Endothelial cell (in vitro differentiated cells): ENCODE measurements around the gene CHST1. TPM values are rescaled to one million over a fixed set of nuclear protein-coding genes. Genes with fewer than 3 reads are reported as not detected.

Experiments used
- DNase-seq: peaks from one replicate; pipeline ENCODE4 v3.0.0; 2021; ENCODE audit warnings: low spot score
- H3K27ac Mint-ChIP-seq: one replicate; pipeline ENCODE4 v1.8.0; 2021; ENCODE audit warnings: mixed read lengths, inconsistent platforms; ENCODE audit not compliant: unreplicated experiment
- H3K27me3 Mint-ChIP-seq: one replicate; pipeline ENCODE4 v1.8.0; 2021; ENCODE audit warnings: mild to moderate bottlenecking, moderate library complexity, mixed read lengths, inconsistent platforms; ENCODE audit not compliant: unreplicated experiment
- H3K36me3 Mint-ChIP-seq: one replicate; pipeline ENCODE4 v1.8.0; 2021; ENCODE audit warnings: mild to moderate bottlenecking, low read depth, mixed read lengths, inconsistent platforms; ENCODE audit not compliant: unreplicated experiment
- H3K4me1 Mint-ChIP-seq: one replicate; pipeline ENCODE4 v1.8.0; 2021; ENCODE audit warnings: mild to moderate bottlenecking, mixed read lengths, inconsistent platforms; ENCODE audit not compliant: unreplicated experiment
- H3K4me3 Mint-ChIP-seq: one replicate; pipeline ENCODE4 v1.8.0; 2021; ENCODE audit warnings: mild to moderate bottlenecking, mixed read lengths, inconsistent platforms; ENCODE audit not compliant: unreplicated experiment
- H3K9me3 Mint-ChIP-seq: one replicate; pipeline ENCODE4 v1.8.0; 2021; ENCODE audit warnings: mixed read lengths, inconsistent platforms; ENCODE audit not compliant: unreplicated experiment
- CTCF ChIP-seq: fragments of 200-600 bp; sonication (generic); IDR thresholded peaks from one replicate; pipeline ENCODE4 v1.5.0; 2021; ENCODE audit warnings: antibody characterized with exemption; ENCODE audit not compliant: unreplicated experiment
- total RNA-seq: library from RNA; stranded (reverse); fragmentation: NEBNext Ultra II Directional; extraction: Animal tissue kit (Norgen Biotek cat#: 25700); gene quantifications from one replicate; pipeline ENCODE4 v1.2.1, GENCODE V29; 2021; ENCODE audit not compliant: unreplicated experiment

The CHST1 gene
- total RNA-seq, 1 donor from 2014 or later: 275 TPM

- Mint-ChIP-seq H3K4me1 (peaks cover 69% of the 10 kb centered on the region), H3K9me3 (no peaks in the 10 kb centered on the region), H3K4me3 (peak overlapping the region; percentile 44), H3K36me3 (peaks cover 46% of the 10 kb centered on the region), H3K27me3 (peaks cover 25% of the 10 kb centered on the region), H3K27ac (peak overlapping the region; percentile 88)
- no peak for TF ChIP-seq CTCF
- DNase-seq: no peak
These were observed 12.6 kb downstream of the CHST1 start for GRCh38 chr11:45652781-45653180.

- no peak for TF ChIP-seq CTCF
- peak; percentile 2 for DNase-seq
- peak overlapping the region; percentile 44 for H3K4me3 Mint-ChIP-seq
- H3K27me3 Mint-ChIP-seq: peaks cover 24% of the 10 kb centered on the region
- H3K4me1 Mint-ChIP-seq: peaks cover 69% of the 10 kb centered on the region
- no peaks in the 10 kb centered on the region for H3K9me3 Mint-ChIP-seq
- peaks cover 46% of the 10 kb centered on the region for H3K36me3 Mint-ChIP-seq
- peak overlapping the region; percentile 88 for H3K27ac Mint-ChIP-seq
These were observed 13.3 kb downstream of the CHST1 start for GRCh38 chr11:45651841-45652749.

- Mint-ChIP-seq H3K27me3 (peaks cover 25% of the 10 kb centered on the region), H3K27ac (no peak overlapping the region), H3K9me3 (no peaks in the 10 kb centered on the region)
These were observed 14.3 kb downstream of the CHST1 start for GRCh38 chr11:45651156-45651555.

GRCh38 chr11:45650166-45651095 is 15.0 kb downstream of the CHST1 start:
- no peak for TF ChIP-seq CTCF
- Mint-ChIP-seq H3K4me3 (peak overlapping the region; percentile 26), H3K9me3 (no peaks in the 10 kb centered on the region), H3K36me3 (peaks cover 54% of the 10 kb centered on the region), H3K27me3 (peaks cover 23% of the 10 kb centered on the region), H3K27ac (no peak overlapping the region), H3K4me1 (peaks cover 70% of the 10 kb centered on the region)
- DNase-seq: peak; percentile 3

More at GRCh38 chr11:45651156-45651555, 14.3 kb downstream of the CHST1 start:
- no peak for TF ChIP-seq CTCF
- Mint-ChIP-seq H3K36me3 (peaks cover 54% of the 10 kb centered on the region), H3K4me1 (peaks cover 70% of the 10 kb centered on the region), H3K4me3 (no peak overlapping the region)
- no peak for DNase-seq
